NCI-H1105 (cell line): Measurements from ENCODE around the gene ATOX1.
"Not testable (repeated sequence)": the region's sequence is repeated elsewhere in the genome, so short reads cannot be mapped to it uniquely, and the experiment has no call there.

Source experiments
- DNase-seq: peaks from one replicate; lab custom pipeline; 2025; lab: John Stamatoyannopoulos, UW

ATOX1 gene, protein sequence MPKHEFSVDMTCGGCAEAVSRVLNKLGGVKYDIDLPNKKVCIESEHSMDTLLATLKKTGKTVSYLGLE

DNA sequence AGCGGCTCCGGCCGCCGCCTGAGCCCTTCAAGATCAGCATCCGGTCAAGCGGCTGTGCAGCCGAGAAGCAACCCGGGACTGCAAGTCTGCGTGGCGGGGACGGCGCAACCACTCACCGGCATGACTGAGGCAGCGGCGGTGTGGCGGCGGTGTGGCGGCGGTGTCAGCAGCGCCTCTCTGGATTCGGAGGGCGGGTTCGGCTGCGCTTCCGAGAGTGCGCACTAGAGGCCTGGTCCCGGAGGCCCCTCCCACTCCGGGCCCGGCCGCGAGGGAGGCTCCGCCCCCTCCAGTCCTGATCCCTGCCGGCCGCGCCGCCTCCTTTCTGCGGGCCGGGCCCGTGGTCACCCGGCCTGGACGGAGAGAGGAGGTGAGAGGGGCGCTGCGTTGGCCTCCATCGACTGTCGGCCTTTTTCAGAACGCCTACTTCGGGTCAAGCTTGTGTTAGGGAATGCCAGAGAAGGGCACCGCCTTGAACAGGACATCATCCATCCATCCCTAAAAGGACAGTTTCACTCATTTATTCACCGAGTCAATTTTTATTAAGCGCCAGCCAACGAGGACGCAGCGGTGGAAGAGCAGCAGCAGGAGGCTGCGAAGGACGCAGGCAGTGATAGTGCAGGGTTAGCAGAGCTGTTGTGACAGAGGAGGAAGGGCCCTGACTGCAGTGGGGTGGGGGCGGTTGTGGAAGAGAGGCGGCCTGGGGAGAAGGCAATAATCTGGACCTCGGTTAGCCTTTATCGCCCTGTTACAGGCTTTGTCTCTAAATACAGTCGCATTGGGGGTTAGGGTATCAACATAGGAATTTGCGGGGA lies at the start of gene ATOX1:
TSS of gene ATOX1 (minus strand) at position 202 of the 812 bp plus-strand sequence. CDS start at position 122, 80 bp downstream.
- peak; percentile 58 for DNase-seq

DNA sequence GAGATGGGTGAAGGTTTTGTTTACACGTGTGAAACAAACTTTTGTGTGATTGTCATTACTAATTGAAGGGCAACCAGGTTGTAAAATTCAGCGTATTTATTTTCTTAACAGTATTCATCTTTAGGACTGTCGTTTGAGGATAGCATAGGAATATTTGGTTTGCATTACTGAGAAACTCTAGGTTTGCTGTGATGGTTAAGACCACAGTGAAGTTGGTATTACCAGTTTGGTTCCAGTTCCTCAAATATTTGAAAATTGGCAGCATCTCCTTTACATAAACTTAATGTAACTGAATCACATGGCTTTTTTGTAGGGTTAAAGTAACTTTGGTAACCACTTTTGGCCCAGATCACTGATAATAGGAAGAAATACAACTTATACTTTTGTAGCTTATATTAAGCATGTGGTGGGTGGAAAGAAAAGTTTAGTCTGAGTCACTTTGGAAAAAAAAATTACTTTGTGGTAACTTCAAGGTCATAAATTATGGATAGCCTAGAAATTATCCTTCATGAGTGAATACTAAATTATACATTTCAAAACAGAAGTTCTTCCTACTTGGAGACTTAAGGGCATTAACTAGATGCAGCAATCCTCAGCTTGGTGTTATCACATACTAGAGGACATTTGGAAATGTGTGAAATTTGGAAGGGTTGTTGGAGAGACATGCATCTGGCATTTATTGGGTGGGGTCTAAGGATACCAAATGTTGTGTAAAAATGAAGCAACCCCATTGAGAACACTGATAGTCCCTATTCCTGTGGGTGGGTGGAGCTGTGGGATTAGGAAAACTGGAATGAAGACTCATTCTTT lies 47.2 kb upstream of the ATOX1 start:
- no peak for DNase-seq

DNA sequence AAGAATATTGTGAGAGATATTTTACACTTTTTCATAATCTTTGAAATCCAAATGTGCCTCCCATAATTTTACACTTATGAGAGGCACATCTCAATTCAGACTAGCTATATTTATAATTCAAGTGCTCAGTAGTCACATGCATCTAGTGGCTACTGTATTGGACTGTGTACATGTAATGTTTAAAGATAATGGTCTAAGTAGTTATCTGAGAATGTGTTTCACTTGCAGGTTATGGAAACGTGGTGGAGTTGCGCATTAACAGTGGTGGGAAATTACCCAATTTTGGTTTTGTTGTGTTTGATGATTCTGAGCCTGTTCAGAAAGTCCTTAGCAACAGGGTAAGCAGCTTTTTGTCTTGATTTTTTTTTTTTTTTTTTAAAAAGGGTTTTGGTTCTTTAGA lies 42.1 kb upstream of the ATOX1 start:
- DNase-seq = no peak

DNA sequence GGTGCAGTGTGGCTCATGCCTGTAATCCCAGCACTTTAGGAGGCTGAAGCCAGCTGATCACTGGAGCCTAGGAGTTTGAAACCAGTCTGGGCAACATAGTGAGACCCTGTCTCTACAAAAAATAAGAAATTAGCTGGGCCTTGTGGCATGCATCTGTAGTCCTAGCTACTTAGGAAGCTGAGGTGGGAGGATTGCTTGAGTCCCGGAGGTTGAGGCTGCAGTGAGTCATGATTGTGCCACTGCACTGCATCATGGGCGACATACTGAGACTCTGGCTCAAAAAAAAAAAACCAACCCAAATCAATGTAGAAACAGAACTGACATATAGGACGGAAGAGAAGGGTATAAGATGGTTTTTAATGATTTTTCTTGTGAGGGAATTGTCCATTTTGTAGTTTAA lies 41.0 kb upstream of the ATOX1 start:
- DNase-seq = no peak

DNA sequence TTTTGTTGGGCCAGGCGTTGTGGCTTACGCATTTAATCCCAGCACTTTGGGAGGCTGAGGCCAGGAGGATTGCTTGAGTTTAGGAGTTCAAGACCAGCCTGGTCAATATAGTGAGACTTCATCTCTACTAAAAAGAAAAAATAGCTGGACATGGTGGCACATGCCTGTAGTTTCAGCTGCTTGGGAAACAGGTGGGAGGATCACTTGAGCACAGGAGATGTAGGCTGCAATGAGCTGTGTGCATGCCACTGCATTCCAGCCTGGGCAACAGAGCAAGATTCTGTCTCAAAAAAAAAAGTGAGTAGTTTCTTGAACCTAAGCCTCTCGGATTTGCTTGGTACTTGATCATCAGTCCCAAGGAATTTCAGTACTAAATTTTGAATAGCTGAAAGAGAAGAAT lies 40.2 kb upstream of the ATOX1 start:
- DNase-seq = no peak

- DNase-seq = no peak
Observed at GRCh38 chr5:151795426-151795825, 37.0 kb upstream of the ATOX1 start.

DNA sequence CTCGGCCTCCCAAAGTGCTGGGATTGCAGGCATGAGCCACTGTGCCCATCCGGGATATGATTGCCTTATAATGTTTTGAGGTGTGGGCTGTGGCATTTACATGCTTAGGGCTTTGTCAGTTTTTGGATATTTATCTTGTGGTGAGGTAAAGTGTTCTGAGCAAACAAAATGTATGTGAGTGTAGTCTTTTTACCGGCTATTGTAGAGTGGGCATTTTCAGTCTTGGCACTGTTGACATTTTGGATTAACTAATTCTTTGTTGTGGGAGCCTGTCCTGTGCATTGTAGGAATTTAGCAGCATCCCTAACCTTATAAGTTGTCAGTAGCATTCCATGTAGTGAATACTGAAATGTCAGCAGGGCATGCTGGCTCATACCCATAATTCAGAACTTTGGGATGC lies 34.9 kb upstream of the ATOX1 start:
- no peak for DNase-seq

- no peak for DNase-seq
Observed at GRCh38 chr5:151787817-151788216, 29.4 kb upstream of the ATOX1 start.

DNA sequence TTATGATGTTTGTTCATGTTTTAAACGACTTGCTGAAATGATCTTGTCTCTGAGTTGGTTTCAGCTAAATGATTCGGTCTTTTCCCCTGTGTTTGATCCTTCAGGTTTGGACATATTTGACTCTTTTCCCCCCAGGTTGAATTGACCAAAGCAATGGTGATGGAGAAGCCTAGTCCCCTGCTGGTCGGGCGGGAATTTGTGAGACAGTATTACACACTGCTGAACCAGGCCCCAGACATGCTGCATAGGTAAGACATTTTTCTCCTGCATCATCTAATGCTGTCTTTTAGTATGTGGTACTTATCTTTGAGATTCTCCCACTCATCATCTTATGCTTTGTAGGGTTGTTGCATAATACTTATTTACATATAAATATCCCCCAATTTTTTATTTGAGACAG lies 28.0 kb upstream of the ATOX1 start:
- no peak for DNase-seq

- DNase-seq = no peak
Observed at GRCh38 chr5:151784141-151784540, 25.7 kb upstream of the ATOX1 start.

DNA sequence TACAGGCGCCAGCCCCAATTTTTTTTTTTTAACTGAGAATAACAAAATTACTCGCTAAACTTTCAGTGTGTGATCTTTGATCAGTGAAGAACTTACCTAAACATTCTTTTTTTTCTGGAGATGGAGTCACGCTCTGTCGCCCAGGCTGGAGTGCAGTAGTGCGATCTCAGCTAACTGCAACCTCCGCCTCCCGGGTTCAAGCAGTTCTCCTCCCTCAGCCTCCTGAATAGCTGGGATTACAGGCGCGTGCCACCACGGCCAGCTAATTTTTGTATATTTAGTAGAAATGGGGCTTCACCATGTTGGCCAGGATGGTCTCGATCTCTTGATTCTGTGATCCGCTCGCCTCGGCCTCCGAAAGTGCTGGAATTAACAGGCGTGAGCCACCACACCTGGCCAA lies 25.2 kb upstream of the ATOX1 start:
- DNase-seq = not testable (repeated sequence)

DNA sequence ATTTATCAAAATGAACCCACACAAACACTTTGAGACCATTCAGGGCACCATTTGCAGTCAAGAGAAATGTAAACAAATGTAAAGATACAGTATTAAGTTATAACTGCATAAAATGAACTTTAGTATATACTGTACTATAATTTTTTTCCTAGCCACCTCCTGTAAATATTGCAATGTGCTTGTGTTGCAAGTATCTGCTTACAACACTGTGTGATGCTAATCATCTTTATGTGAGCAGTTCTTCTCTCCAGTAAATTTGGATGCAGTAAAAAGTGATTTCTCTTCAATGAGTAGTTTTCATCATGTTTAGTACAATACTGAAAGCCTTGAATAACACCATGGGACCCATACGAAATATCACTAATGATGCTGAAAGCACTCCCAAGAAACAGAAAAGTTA lies 22.8 kb upstream of the ATOX1 start:
- no peak for DNase-seq

DNA sequence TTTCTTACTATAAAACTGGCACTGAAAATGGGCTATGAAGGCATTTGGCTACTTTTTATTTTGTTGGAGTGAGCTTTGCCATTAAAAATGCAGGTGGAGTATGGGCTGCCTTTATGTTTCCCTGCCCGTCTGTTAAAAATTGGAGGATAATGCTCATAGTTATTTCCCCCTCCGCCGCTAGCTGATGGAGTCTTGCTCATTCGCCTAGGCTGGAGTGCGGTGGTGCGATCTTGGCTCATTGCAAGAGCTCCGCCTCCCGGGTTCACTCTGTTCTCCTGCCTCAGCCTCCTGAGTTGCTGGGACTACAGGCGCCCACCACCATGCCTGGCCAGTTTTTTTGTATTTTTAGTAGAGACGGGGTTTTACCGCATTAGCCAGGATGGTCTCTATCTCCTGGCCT lies 21.9 kb upstream of the ATOX1 start:
- DNase-seq = no peak

DNA sequence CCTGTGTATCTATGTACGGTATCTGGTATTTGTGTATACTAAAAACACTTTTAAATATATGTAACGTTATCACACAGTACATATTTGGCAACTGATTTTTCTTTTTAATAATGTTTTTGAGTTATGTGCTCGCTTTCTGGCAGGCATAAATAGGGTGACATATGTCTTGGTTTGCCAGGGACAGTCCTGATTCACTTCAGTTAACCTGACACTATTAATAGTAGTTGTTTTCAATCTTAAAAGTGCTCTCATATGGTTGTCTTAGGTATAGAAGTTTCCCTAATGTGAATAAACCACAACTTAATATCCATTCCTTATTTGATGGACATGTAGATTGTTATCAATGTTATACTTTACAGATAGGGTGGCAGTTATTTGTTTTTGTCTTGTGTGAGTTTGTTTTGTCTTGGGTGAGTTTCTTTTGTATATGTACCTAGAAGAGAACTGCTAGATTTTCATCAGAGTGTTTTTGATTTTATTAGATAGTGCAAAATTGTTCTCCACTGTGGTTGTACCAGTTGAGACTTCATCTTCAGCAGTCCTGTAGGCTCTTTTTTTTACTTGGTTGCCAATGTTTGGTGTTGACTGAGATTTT lies 21.2 kb upstream of the ATOX1 start:
- no peak for DNase-seq

DNA sequence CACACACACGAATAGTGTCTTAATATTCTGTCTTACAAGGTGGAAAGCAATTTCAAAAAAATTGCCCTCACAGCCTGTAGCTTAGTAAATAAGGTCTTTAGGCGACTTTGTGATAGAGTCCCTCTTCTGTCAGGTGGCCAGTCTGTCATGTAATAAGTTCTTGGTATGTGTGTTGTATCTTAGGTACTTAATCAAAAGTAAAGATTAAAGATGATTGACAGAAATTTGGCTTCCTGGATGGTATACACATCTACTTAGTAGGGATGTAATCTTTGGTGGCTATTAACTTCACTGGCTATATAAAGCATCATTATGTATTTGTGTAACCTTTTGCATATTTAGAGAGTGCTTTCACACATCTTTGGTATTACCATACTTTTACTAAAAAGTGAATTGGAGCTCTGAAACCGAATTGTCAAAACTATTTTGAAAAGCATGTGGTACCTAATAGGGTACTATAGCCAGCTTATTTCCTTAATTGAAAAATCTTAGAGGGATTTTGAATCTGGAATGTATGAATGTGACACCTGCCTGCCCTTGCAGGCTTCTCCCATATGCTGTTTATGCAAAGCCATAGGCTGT lies 16.7 kb upstream of the ATOX1 start:
- DNase-seq = no peak

DNA sequence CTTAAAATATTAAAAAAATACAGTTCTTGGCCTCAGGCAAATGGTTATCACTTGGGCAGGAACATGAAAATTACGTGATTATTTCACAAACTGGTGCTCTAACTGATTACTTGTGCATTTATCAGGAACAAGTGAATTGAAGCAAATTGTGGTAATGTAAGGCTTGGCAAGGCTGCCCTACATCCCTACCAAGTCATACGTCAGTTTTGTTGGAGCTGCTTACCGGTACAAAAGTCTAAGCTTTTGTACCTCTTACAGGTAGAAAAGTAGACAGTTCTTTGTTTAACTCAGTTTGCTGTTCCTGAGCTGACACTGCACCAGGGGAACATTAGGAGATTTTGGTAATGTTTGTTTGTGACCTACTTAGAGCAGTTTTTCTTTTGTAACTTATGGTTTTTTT lies 15.5 kb upstream of the ATOX1 start:
- DNase-seq = no peak

- DNase-seq = no peak
Observed at GRCh38 chr5:151772846-151773561, 14.6 kb upstream of the ATOX1 start.

DNA sequence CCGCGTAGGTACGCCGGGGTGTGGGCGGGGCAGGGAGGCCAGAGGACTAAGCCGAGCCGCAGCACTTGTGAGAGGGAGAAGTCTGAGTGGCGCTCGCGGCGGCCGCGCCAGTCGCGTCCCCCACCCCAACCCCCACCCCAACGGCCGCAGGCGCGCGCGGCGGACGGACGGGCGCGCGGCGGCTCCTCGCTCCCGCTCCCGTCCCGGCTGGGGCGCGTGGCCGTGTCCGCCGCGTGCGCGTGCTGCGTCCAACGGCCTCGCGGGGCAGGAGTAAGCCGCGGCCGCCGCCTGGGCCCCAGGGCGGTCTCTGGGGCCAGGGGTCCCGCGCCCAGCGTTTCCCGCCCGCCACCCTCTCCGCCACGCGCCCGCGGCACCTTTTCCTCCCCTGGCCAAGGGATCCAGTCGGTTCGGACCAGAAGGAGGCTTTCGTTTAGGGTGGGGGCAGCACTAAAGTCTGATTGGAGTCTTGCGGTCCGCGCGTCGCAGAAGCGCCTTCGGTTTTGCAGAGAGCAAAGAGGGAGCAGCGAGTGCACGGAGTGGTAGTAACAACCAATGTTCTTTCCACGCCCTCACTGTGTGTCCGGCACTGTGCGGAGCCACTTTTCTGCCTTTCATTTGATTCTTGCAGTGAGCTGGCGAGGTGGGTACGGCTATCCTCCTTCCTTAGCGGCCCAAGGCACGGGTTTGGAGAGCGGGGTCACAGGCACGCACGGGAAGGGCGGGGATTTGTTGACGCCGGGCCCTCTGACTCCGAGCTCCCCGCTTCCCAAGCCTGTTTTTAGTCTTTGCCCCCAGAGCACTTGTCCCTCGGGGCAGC lies 13.8 kb upstream of the ATOX1 start:
- DNase-seq = peak; percentile 4

DNA sequence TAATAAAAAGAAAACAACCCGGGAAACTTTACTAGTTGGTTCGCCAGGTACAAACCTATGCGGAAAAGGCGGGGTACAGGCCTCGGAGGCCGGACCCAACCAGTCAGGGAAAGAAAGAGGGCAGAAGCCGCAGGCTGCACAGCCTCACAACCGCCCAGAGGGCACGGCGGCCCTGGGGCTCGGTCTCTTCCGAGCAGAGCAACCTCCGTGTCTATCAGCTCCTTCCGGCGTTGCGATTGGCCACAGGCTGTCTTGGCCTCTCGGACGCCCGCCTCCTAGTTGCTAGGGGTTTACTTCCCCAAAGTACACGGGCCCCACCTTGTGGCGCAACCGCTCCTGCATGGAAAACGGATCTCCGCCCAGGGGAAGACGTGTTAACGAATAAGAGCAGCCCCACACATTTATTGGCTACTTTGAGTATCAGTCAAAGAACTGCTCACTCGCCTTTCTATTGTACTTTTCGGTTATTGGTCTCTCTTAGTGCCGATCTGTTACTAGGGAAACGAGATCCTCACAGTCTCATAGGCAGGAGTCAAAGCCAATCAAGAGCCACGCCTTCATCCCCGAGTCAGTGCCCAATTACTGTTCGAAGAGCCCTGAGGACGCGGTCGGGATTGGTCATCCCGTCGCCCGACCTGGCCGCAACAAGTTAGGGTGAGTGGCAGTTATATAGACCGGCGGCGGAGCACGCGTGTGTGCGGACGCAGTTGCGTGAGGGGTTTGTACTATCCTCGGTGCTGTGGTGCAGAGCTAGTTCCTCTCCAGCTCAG lies 13.0 kb upstream of the ATOX1 start, which contains the start of gene G3BP1:
TSS of gene G3BP1 (plus strand) at position 696 of the 770 bp plus-strand sequence. CDS start 14,667 bp downstream, outside the sequence.
- DNase-seq = peak; percentile 99
